Thyroid gland (tissue), 4 donors: ENCODE results near the gene EHD4.

ENCODE experiments used
- CTCF ChIP-seq, 6 experiments: fragments of 200-600 bp in 3 of 6; fragments of 450-650 bp in 3 of 6; sonication (generic) in 3 of 6; IDR thresholded peaks; one replicate each; pipeline ENCODE4 v1.5.1; 2016 to 2019; ENCODE audit warnings: antibody characterized with exemption in 6 of 6, mild to moderate bottlenecking in 2 of 6, inconsistent platforms in 1 of 6, moderate library complexity in 1 of 6
- POLR2A ChIP-seq, 2 donors: fragments of 450-650 bp; IDR thresholded peaks; one replicate each; pipeline ENCODE4 v1.6.1; 2017; ENCODE audit warnings: antibody characterized with exemption in 2 of 2, mild to moderate bottlenecking in 2 of 2, moderate library complexity in 1 of 2

GRCh38 chr15:41851167-41851523 lies 121.2 kb downstream of the EHD4 start:
- no peak for TF ChIP-seq CTCF (IDR thresholded peaks at IDR 0.05)
- TF ChIP-seq POLR2A (IDR thresholded peaks at IDR 0.05), result no peak
